Activated CD8-positive, alpha-beta T cell treated with anti-CD3 and anti-CD28 coated beads for 36 hours (primary cell): ENCODE data around the gene PCDHGA9. TPM values are rescaled to one million over a fixed set of nuclear protein-coding genes. Genes with fewer than 3 reads are reported as not detected.

Experiments used
- total RNA-seq, 2 experiments: library from RNA; stranded (reverse); gene quantifications; one replicate each; pipeline ENCODE4 v1.2.3, GENCODE V29; 2021

Gene PCDHGA9
- total RNA-seq, 2 experiments from 2014 or later = 0.09 TPM; not detected in 1

Other genes starting within 250 kb of the PCDHGA9 start
- gene PCDHB7, start 230.1 kb upstream of the PCDHGA9 start, total RNA-seq = not detected
- not detected for gene PCDHB8, start 225.0 kb upstream of the PCDHGA9 start, total RNA-seq
- not detected for gene PCDHB16, start 220.4 kb upstream of the PCDHGA9 start, total RNA-seq
- gene PCDHB9, start 215.6 kb upstream of the PCDHGA9 start, total RNA-seq = not detected
- not detected for gene PCDHB10, start 210.4 kb upstream of the PCDHGA9 start, total RNA-seq
- gene PCDHB11, start 203.2 kb upstream of the PCDHGA9 start, total RNA-seq = not detected
- gene PCDHB12, start 194.1 kb upstream of the PCDHGA9 start, total RNA-seq = not detected
- not detected for gene PCDHB13, start 188.9 kb upstream of the PCDHGA9 start, total RNA-seq
- gene PCDHB14, start 179.4 kb upstream of the PCDHGA9 start, total RNA-seq = not detected
- not detected for gene PCDHB15, start 157.4 kb upstream of the PCDHGA9 start, total RNA-seq
- under 1 TPM in 1 of 2 experiments, not detected in 1; 0.25 TPM for gene SLC25A2, start 98.7 kb upstream of the PCDHGA9 start, total RNA-seq
- gene TAF7, start 82.0 kb upstream of the PCDHGA9 start, total RNA-seq = 10 to 100 TPM; 56.2 to 58.1 TPM
- under 1 TPM in 1 of 2 experiments, not detected in 1; 0.07 TPM for gene PCDHGA1, start 72.3 kb upstream of the PCDHGA9 start, total RNA-seq
- gene PCDHGA2, start 64.0 kb upstream of the PCDHGA9 start, total RNA-seq = not detected
- not detected for gene PCDHGA3, start 58.9 kb upstream of the PCDHGA9 start, total RNA-seq
- gene PCDHGB1, start 52.7 kb upstream of the PCDHGA9 start, total RNA-seq = not detected
- gene PCDHGA4, start 47.8 kb upstream of the PCDHGA9 start, total RNA-seq = not detected
- under 1 TPM; 0.11 to 0.14 TPM for gene PCDHGB2, start 42.8 kb upstream of the PCDHGA9 start, total RNA-seq
- gene PCDHGA5, start 38.6 kb upstream of the PCDHGA9 start, total RNA-seq = not detected
- under 1 TPM; 0.07 to 0.16 TPM for gene PCDHGB3, start 32.5 kb upstream of the PCDHGA9 start, total RNA-seq
- not detected for gene PCDHGA6, start 28.9 kb upstream of the PCDHGA9 start, total RNA-seq
- gene PCDHGA7, start 20.0 kb upstream of the PCDHGA9 start, total RNA-seq = not detected
- not detected for gene PCDHGB4, start 15.1 kb upstream of the PCDHGA9 start, total RNA-seq
- gene PCDHGA8, start 10.1 kb upstream of the PCDHGA9 start, total RNA-seq = not detected
- under 1 TPM in 1 of 2 experiments, not detected in 1; 0.11 TPM for gene PCDHGB5, start 4.8 kb upstream of the PCDHGA9 start, total RNA-seq
- gene PCDHGB6, start 5.2 kb downstream of the PCDHGA9 start, total RNA-seq = under 1 TPM in 1 of 2 experiments, not detected in 1; 0.09 TPM
- not detected for gene PCDHGA10, start 10.2 kb downstream of the PCDHGA9 start, total RNA-seq
- not detected for gene PCDHGB7, start 14.9 kb downstream of the PCDHGA9 start, total RNA-seq
- not detected for gene PCDHGA11, start 18.3 kb downstream of the PCDHGA9 start, total RNA-seq
- not detected for gene PCDHGA12, start 27.7 kb downstream of the PCDHGA9 start, total RNA-seq
- gene PCDHGC3, start 73.2 kb downstream of the PCDHGA9 start, total RNA-seq = not detected
- gene PCDHGC4, start 82.3 kb downstream of the PCDHGA9 start, total RNA-seq = not detected
- not detected for gene PCDHGC5, start 86.3 kb downstream of the PCDHGA9 start, total RNA-seq
- 100 to 1,000 TPM; 209 to 218 TPM for gene DIAPH1, start 216.2 kb downstream of the PCDHGA9 start, total RNA-seq
- gene HDAC3, start 234.1 kb downstream of the PCDHGA9 start, total RNA-seq = 10 to 100 TPM; 94.8 to 98.3 TPM
- gene RELL2, start 234.2 kb downstream of the PCDHGA9 start, total RNA-seq = 10 to 100 TPM; 31.4 to 35.6 TPM
- gene FCHSD1, start 248.6 kb downstream of the PCDHGA9 start, total RNA-seq = 10 to 100 TPM; 30.1 to 31.8 TPM